AG04450 (cell line): ENCODE data around the gene ABI3BP. TPM values are rescaled to one million over a fixed set of nuclear protein-coding genes. Genes with fewer than 3 reads are reported as not detected.

Source experiments
- CTCF ChIA-PET: fragments of 300-600, 350-600 bp; formaldehyde crosslinking; extraction: SDS; loops from one replicate; lab custom pipeline; 2022; ENCODE audit warnings: antibody characterized with exemption, inconsistent platforms; lab: Charles Lee
- POLR2A ChIA-PET: fragments of 350-600 bp; formaldehyde crosslinking; extraction: SDS; loops from one replicate; lab custom pipeline; 2021; ENCODE audit warnings: antibody characterized with exemption, inconsistent platforms; lab: Yijun Ruan, JAX
- DNase-seq: peaks from one replicate; pipeline ENCODE4 v3.0.0-alpha.2; 2011; ENCODE audit warnings: low read depth, low spot score
- H3K27ac ChIP-seq: one replicate; pipeline ENCODE4 v1.5.1; 2012; ENCODE audit warnings: low read depth, low read length, control low read depth
- H3K27me3 ChIP-seq: one replicate; pipeline ENCODE4 v1.6.0; 2012; ENCODE audit warnings: low read length; ENCODE audit not compliant: control insufficient read depth, insufficient read depth
- H3K4me3 ChIP-seq: 2 replicates; pipeline ENCODE4 v1.5.1; 2011; ENCODE audit warnings: mild to moderate bottlenecking, low read depth, low read length, control low read depth
- H3K9me3 ChIP-seq: 2 replicates; pipeline ENCODE4 v1.5.1; 2012; ENCODE audit warnings: low read length; ENCODE audit not compliant: control insufficient read depth, insufficient read depth
- CTCF ChIP-seq: IDR thresholded peaks from 2 replicates; pipeline ENCODE4 v1.5.1; 2011; ENCODE audit warnings: low read depth, low read length, control low read depth, inconsistent platforms
- polyA plus RNA-seq: library from polyadenylated mRNA; depleted of rRNA; stranded (reverse); fragments of >200 nt; gene quantifications from 2 replicates; pipeline ENCODE4 v1.2.3, GENCODE V29; 2011

ABI3BP gene
- polyA plus RNA-seq, 1 experiment = 5.3 TPM

DNA sequence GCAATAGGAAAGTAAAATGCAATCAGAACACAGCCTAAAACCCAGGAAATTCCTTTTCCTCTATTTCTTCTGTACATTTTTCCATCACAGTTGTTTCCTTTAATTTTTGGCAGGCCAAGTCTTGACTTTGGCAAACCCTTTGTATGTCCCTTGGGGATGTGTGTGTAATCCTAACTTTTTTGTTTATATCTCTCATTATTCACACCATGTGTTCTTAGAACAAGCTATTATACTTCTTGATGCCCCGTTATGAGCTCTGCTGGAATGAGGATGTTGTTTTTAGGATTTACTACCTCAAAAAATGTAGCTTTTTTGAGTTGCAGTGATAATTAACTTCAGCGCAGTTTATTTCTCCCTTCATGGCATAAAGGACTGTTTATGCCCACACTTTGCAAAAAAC, 123.4 kb downstream of the ABI3BP start:
- no peak overlapping the region for H3K4me3 ChIP-seq
- CTCF ChIA-PET = no interaction called here
- DNase-seq = no peak

DNA sequence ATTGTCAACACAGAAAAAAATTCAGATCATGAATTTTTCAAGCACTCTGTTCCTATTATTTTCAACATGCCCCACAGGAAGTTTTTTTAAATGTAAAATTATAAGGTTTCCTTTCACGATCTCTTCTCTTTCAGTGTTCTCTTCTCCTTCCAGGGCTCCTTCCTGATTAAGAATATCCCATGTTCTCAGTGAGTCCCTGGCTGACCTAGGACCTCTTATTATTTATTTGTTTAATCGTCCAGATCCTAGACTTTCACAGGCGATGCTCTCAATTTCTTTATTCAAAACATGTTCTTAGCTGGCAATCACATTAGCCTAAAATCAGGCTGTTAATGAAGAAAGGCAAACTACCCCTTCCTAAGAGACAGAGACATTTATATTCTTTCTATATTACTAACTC, 124.3 kb downstream of the ABI3BP start:
- POLR2A ChIA-PET = no interaction called here
- Histone ChIP-seq H3K9me3 (no peaks in the 10 kb centered on the region), H3K4me3 (no peak overlapping the region), H3K27me3 (no peaks in the 10 kb centered on the region), H3K27ac (no peak overlapping the region)
- CTCF ChIA-PET = interaction anchor here (0.8 to 1.0 kb wide), 2 partner anchors 18 to 328 kb away, joined by 3 read pairs; no protein-coding TSS in a partner anchor
- no peak for DNase-seq
- TF ChIP-seq CTCF = no peak

More for the DNA sequence above, 123.4 kb downstream of the ABI3BP start:
- no peak overlapping the region for H3K27ac ChIP-seq
- H3K9me3 ChIP-seq = no peaks in the 10 kb centered on the region
- no peaks in the 10 kb centered on the region for H3K27me3 ChIP-seq
- POLR2A ChIA-PET = interaction anchor here (0.8 kb wide), 1 partner anchor 14 kb away, joined by 3 read pairs; no protein-coding TSS in a partner anchor
- TF ChIP-seq CTCF = no peak

DNA sequence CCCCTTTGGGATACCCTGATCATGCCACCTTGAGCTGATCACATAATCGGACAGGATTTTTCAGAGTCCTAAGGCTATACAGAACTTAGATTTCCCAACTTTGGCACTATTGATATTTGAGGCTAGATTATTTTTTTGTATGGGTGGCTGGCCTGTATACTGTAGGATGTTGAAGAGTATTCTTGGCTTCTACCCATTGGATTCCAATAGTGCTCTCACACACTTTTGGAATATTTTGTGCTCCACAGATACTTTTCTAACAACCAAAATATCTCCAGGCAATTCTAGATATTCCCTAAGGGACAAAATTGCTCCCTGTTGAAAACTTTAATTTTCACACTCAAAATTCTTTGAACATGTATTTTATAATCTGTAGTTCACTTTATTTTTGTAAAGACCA, 125.1 kb downstream of the ABI3BP start:
- DNase-seq = no peak
- ChIA-PET POLR2A (no interaction called here), CTCF (interaction anchor here (0.7 to 1.0 kb wide), 3 partner anchors 7 to 329 kb away, joined by 3 to 5 read pairs (median 3); no protein-coding TSS in a partner anchor)
- no peak for TF ChIP-seq CTCF
- Histone ChIP-seq H3K27me3 (no peaks in the 10 kb centered on the region), H3K9me3 (no peaks in the 10 kb centered on the region), H3K4me3 (no peak overlapping the region), H3K27ac (no peak overlapping the region)

DNA sequence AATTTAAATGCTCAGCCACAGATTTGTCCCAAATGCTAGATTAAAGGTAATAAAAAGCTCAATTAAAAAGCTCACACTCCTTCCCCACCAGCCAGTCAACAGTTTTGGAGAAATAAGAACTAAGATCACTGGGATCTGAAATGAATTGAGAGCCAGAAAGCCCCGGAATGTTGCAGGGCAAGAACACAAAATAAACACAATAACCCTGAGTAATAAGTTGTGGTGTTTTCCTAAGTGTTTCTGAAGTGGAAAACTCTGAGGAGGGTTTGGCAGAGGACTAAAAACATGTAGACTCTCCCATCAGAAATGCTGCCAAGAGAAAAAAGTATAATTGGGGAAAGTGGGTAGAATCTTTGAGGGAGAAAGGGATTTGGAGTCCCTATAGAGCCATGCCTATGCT, 127.8 kb downstream of the ABI3BP start:
- H3K27me3 ChIP-seq = no peaks in the 10 kb centered on the region
- TF ChIP-seq CTCF = no peak
- DNase-seq = no peak
- ChIA-PET POLR2A (no interaction called here), CTCF (no interaction called here)
- no peak overlapping the region for H3K27ac ChIP-seq
- H3K4me3 ChIP-seq = no peak overlapping the region
- no peaks in the 10 kb centered on the region for H3K9me3 ChIP-seq

- POLR2A ChIA-PET = no interaction called here
- CTCF ChIA-PET = interaction anchor here (0.7 kb wide), 1 partner anchor 23 kb away, joined by 3 read pairs; no protein-coding TSS in a partner anchor
- DNase-seq = no peak
Observed at GRCh38 chr3:100864471-100865250, 128.6 kb downstream of the ABI3BP start.

More at GRCh38 chr3:100864471-100865250, 128.6 kb downstream of the ABI3BP start:
- H3K27me3 ChIP-seq = no peaks in the 10 kb centered on the region
- H3K4me3 ChIP-seq = no peak overlapping the region
- TF ChIP-seq CTCF = no peak
- H3K9me3 ChIP-seq = no peaks in the 10 kb centered on the region
- H3K27ac ChIP-seq = no peak overlapping the region
